CD4-positive, alpha-beta T cell treated with Interleukin-15 for 1 hour (primary cell): ENCODE results near the gene ATG3.
"Not testable (repeated sequence)": the region's sequence is repeated elsewhere in the genome, so short reads cannot be mapped to it uniquely, and the experiment has no call there.

ENCODE experiments used
- DNase-seq: peaks from one replicate; pipeline ENCODE4 v3.0.0-alpha.2; 2020

ATG3 gene

GRCh38 chr3:112497897-112498548 is 63.7 kb downstream of the ATG3 start:
- no peak for DNase-seq

DNA sequence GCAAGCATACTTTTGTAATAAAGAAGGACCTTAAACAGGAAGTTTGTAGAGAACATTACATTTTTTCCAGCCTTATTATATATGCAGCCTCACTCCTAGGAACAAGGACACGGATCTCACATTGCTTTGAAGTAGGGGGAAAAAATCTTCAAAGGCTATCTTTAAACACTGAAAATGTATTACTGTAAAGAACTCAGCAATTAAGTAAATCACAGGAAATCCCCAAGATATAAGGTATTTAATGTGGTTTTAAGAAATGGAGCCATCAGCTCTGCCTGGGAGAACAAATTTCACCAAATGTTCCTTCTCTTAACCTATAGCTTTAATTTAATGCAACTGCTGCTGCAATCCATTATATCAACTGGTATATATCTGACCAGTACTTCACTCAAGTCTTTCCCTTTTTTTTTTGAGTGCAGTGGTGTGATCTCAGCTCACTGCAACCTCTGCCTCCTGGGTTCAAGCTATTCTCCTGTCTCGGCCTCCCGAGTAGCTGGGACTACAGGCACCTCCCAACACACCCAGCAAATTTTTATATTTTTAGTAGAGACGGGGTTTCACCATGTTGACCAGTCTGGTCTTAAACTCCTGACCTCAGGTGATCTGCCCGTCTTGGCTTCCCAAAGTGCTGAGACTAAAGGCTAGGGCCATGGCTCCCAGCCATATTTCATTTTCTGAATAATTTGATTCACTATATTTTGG is 65.2 kb downstream of the ATG3 start:
- DNase-seq, result no peak

GRCh38 chr3:112494448-112494767 is 67.4 kb downstream of the ATG3 start:
- DNase-seq, result not testable (repeated sequence)

DNA sequence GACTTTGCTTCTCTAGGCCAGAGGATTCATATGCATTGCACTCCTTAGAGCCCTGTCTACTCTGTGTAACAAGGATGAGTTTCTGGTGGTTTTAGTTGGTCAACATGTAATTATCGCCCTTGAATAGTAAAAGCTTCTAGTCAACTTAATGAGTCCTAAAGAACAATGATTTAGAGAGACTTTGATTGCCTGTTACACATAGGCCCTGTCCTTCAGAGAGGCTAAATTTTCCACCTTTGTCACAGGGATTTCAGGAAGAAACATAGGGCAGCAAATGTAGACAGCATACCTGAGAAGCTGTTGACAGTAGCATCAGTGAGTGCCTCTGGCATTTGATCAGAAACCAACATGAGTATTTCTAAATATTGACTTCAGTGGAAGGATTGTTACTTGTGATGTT is 69.6 kb downstream of the ATG3 start:
- no peak for DNase-seq

DNA sequence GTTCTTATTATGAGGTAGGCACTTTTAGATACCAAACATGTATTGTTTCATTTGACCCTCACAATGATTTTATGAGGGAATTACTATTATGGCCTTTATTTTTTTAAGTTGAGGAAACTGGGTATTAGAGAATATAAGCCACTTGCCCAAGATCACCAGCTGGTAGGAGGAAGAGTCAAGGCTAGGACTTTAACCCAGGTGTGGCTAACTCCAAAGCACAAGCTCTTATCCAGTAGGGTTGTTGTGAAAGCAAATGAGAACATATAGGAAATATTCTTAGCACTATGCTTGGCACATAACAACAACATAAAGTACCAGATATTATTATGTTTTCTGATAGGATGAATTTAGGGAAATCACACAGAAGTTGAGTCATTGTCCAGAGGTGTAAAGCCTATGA is 70.4 kb downstream of the ATG3 start:
- no peak for DNase-seq

DNA sequence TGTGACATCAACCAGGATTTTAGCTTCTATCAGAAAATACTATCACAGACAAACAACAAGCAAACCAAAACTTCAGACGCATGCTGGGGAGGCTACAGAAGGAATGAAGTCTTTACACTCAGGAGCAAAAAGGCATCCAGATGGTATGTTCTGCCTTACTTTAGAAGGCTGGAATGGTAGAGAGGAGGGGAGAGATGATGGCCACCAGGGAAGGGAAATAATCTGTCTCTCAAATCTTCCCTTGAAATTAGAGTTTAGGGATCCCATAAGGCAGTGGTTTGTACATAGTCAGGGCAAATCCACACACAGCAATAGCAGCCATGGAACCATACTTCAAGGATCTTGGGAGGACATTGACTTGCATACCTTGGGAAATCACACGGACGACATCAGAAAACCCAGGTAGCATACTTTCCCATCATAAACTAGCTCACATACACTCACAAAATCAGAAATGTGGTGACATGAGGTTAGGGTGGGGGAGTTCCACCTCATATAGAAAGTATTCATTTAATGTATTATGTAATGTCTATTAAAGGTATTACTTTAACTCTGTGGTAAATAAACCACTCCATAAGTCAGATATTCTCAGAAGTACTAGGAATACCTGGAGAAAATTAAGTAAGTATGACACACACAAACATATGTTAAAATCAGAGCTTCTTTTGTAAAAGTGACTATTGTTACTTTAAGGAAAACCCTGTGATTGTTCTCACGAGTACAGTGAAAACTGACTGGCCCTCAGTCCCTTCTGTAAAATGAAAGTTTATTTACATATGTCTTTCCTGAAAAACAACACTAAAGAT is 71.9 kb downstream of the ATG3 start:
- no peak for DNase-seq

- DNase-seq, result no peak
These were observed 74.8 kb downstream of the ATG3 start for GRCh38 chr3:112486811-112487505.

DNA sequence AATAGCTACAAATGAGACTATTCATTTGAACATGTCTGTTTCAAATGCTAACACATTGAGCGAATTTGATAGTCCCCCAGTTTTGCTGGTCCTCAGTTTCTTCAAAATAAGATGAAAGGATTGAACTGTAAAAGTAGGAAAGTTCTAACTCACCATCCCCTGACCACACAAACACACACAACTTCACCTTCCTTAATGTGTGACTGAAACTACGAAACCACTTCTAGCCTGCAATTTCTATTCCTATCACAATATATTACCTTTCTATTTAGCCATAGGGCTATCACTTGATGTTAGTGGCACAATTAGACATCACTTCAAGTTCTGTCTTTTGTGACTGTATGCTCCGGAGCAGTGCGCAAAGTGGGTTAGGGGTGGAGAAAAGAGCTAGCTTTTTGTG is 77.4 kb downstream of the ATG3 start:
- DNase-seq, result no peak

GRCh38 chr3:112482675-112483074 is 79.1 kb downstream of the ATG3 start:
- DNase-seq, result no peak
